GM12878 (cell line): ENCODE data around the gene LRP3. TPM values are rescaled to one million over a fixed set of nuclear protein-coding genes. Genes with fewer than 3 reads are reported as not detected.

Experiments used
- ATAC-seq: fragments of 200-7000 bp; cut with Tn5 transposase; 3 replicates; pipeline ENCODE4 v1.9.1; 2020; ENCODE audit warnings: mild to moderate bottlenecking, moderate library complexity
- BruUV-seq: library from RNA; stranded (reverse); fragments of 400-500 nt; replicated peaks from 2 replicates; lab custom pipeline; 2021; lab: Mats Ljungman, UMichigan
- CTCF ChIA-PET: fragments of 300-600 bp; sonication (Branson Sonifier 250); formaldehyde crosslinking; extraction: SDS; loops from one replicate; lab custom pipeline; 2021; ENCODE audit warnings: inconsistent platforms; lab: Yijun Ruan, JAX
- POLR2A ChIA-PET: fragments of 350-600 bp; formaldehyde crosslinking; extraction: SDS; loops from one replicate; lab custom pipeline; 2021; ENCODE audit warnings: inconsistent platforms; lab: Charles Lee
- RAD21 ChIA-PET: fragments of 300-600 bp; sonication (Branson Sonifier 250); formaldehyde crosslinking; loops from one replicate; lab custom pipeline; 2023; ENCODE audit warnings: antibody characterized with exemption; ENCODE audit not compliant: unreplicated experiment; lab: Charles Lee
- SMC1A ChIA-PET: fragments of 300-600 bp; sonication (Branson Sonifier 250); formaldehyde crosslinking; loops from one replicate; lab custom pipeline; 2023; ENCODE audit not compliant: unreplicated experiment, uncharacterized antibody; lab: Charles Lee
- DNase-seq: peaks from one replicate; pipeline ENCODE4 v3.0.0-alpha.2; 2011; ENCODE audit warnings: low read depth, low spot score
- FAIRE-seq: peaks from 3 replicates; lab custom pipeline; 2011; peaks lifted over from hg19 to GRCh38; lab: Jason Lieb, UNC
- H2AFZ ChIP-seq: 2 replicates; pipeline ENCODE4 v1.6.0; 2011; ENCODE audit warnings: low read depth, low read length, control low read depth; ENCODE audit not compliant: control insufficient read depth
- H3K27ac ChIP-seq: 2 replicates; pipeline ENCODE4 v1.5.1; 2011; ENCODE audit warnings: control low read depth; ENCODE audit not compliant: control insufficient read depth, insufficient read depth
- H3K27me3 ChIP-seq, 2 experiments: replicated peaks in 1 of 2; 2 replicates each; pipeline versions ENCODE4 v1.6.0 to v1.6.1; 2011; ENCODE audit warnings: low read length in 1 of 2; ENCODE audit not compliant: control insufficient read depth in 2 of 2, insufficient read depth in 2 of 2
- H3K36me3 ChIP-seq, 2 experiments: 2 replicates each; pipeline ENCODE4 v1.5.1; 2011; ENCODE audit warnings: low read length in 1 of 2; ENCODE audit not compliant: control insufficient read depth in 2 of 2, insufficient read depth in 2 of 2
- H3K4me1 ChIP-seq: 2 replicates; pipeline ENCODE4 v1.6.1; 2011; ENCODE audit warnings: mild to moderate bottlenecking, low read length, moderate library complexity, mixed read lengths; ENCODE audit not compliant: control insufficient read depth, insufficient read depth
- H3K4me2 ChIP-seq: 2 replicates; pipeline ENCODE4 v1.6.0; 2011; ENCODE audit warnings: control low read depth; ENCODE audit not compliant: control insufficient read depth, insufficient read depth
- H3K4me3 ChIP-seq: fragments of 200-600 bp; sonication (generic); 2 replicates; pipeline ENCODE4 v1.5.1; 2016
- H3K79me2 ChIP-seq: 2 replicates; pipeline ENCODE4 v1.6.0; 2011; ENCODE audit warnings: low read length; ENCODE audit not compliant: control insufficient read depth, insufficient read depth
- H3K9ac ChIP-seq: 2 replicates; pipeline ENCODE4 v1.8.0; 2011; ENCODE audit warnings: low read length, control low read depth, mixed read lengths; ENCODE audit not compliant: control insufficient read depth, insufficient read depth
- H3K9me3 ChIP-seq: replicated peaks from 3 replicates; pipeline ENCODE4 v1.5.1; 2011; ENCODE audit warnings: mild to moderate bottlenecking, low read length; ENCODE audit not compliant: control insufficient read depth, insufficient read depth
- H4K20me1 ChIP-seq: 2 replicates; pipeline ENCODE4 v1.6.0; 2011; ENCODE audit not compliant: control insufficient read depth, insufficient read depth
- BCL11A ChIP-seq: IDR thresholded peaks from 2 replicates; pipeline ENCODE4 v1.6.1; 2011; ENCODE audit warnings: low read depth, low read length
- BHLHE40 ChIP-seq, 2 experiments: fragments of 450-650 bp in 1 of 2; IDR thresholded peaks; 2 replicates each; pipeline ENCODE4 v1.6.1; 2011 to 2017; ENCODE audit warnings: low read depth in 2 of 2, borderline replicate concordance in 1 of 2, improper control_type of control experiment in 1 of 2, low read length in 1 of 2, mild to moderate bottlenecking in 1 of 2
- IRF4 ChIP-seq: IDR thresholded peaks from 2 replicates; pipeline ENCODE4 v1.6.1; 2011; ENCODE audit warnings: low read depth, low read length
- MYB ChIP-seq: fragments of 150-350 bp; IDR thresholded peaks from 2 replicates; pipeline ENCODE4 v1.6.1; 2014; ENCODE audit warnings: mild to moderate bottlenecking, low read depth, low read length, borderline replicate concordance
- NFYB ChIP-seq: IDR thresholded peaks from 2 replicates; pipeline ENCODE4 v1.6.1; 2011; ENCODE audit warnings: low read depth, mild to moderate bottlenecking, low read length, improper control_type of control experiment, moderate library complexity; ENCODE audit not compliant: insufficient read depth
- NR2C1 ChIP-seq: fragments of 450-650 bp; IDR thresholded peaks from 2 replicates; pipeline ENCODE4 v1.6.1; 2017; ENCODE audit warnings: antibody characterized with exemption, mild to moderate bottlenecking, moderate library complexity
- PAX5 ChIP-seq: IDR thresholded peaks from 2 replicates; pipeline ENCODE4 v1.6.1; 2011; ENCODE audit warnings: low read depth, low read length, borderline replicate concordance
- TARDBP ChIP-seq: IDR thresholded peaks from 2 replicates; pipeline ENCODE4 v1.6.1; 2016; ENCODE audit warnings: borderline replicate concordance
- ZNF217 ChIP-seq: fragments of 450-650 bp; IDR thresholded peaks from 2 replicates; pipeline ENCODE4 v1.6.1; 2017; ENCODE audit warnings: antibody characterized with exemption, mild to moderate bottlenecking
- WGBS: methylation state at CpG from one replicate; pipeline ENCODE4 v1.1.6; 2016; ENCODE audit warnings: low lambda C conversion rate; ENCODE audit not compliant: insufficient replicate concordance, insufficient coverage; ENCODE audit errors: missing lambda C conversion rate; 5-methylcytosine and 5-hydroxymethylcytosine counted together
- in situ Hi-C: fragments of 300-500 bp; cut with MboI; formaldehyde crosslinking; loops from 9 replicates; pipeline ENCODE4 v1.14.3; 2018; ENCODE audit warnings: mixed read lengths
- intact Hi-C: fragments of 100-400 bp; cut with micrococcal nuclease; formaldehyde crosslinking; loops from one replicate; pipeline ENCODE4 v1.14.2; 2022; ENCODE audit not compliant: unreplicated experiment
- polyA plus RNA-seq, 11 experiments: library from polyadenylated mRNA; depleted of rRNA in 4 of 11; unstranded in 6 of 11; stranded (reverse) in 5 of 11; fragments of >200 nt; fragmentation: Nextera tagmentation in 4 of 11; fragmentation: Illumina TruSeq in 1 of 11; extraction: Ambion mirVana in 4 of 11; extraction: Trizol in 1 of 11; gene quantifications; 1 replicate in 1 of 11; 2 replicates in 10 of 11; pipeline versions ENCODE4 v1.2.1 to v1.2.3, GENCODE V29; 2011 to 2016; ENCODE audit warnings: inconsistent platforms in 2 of 11, missing spikeins in 2 of 11, low read depth in 1 of 11
- total RNA-seq, 4 experiments: library from RNA; depleted of rRNA in 3 of 4; stranded (reverse); fragments of >200 nt in 3 of 4; fragmentation: Illumina TruSeq in 1 of 4; extraction: Trizol in 1 of 4; gene quantifications; 2 replicates each; pipeline versions ENCODE4 v1.2.1 to v1.2.3, GENCODE V29; 2013 to 2021
- TF ChIP-seq, protein P1 (sequence below): IDR thresholded peaks from 2 replicates; pipeline ENCODE4 v1.6.1; 2011; ENCODE audit warnings: borderline replicate concordance, low read depth, mild to moderate bottlenecking, moderate library complexity, low read length; ENCODE audit not compliant: insufficient read depth, poor library complexity, severe bottlenecking
- TF ChIP-seq, protein P2 (sequence below): IDR thresholded peaks from 2 replicates; pipeline ENCODE4 v1.6.1; 2011; ENCODE audit warnings: mild to moderate bottlenecking, low read depth, low read length, moderate library complexity; ENCODE audit not compliant: insufficient replicate concordance

LRP3 gene
- total and polyA plus RNA-seq, 10 of the 15 experiments (the other 5 are each of a cell fraction or from before 2014, with no cell fraction given), result 0.12 to 3.2 (median 0.64) TPM; not detected in 2

DNA sequence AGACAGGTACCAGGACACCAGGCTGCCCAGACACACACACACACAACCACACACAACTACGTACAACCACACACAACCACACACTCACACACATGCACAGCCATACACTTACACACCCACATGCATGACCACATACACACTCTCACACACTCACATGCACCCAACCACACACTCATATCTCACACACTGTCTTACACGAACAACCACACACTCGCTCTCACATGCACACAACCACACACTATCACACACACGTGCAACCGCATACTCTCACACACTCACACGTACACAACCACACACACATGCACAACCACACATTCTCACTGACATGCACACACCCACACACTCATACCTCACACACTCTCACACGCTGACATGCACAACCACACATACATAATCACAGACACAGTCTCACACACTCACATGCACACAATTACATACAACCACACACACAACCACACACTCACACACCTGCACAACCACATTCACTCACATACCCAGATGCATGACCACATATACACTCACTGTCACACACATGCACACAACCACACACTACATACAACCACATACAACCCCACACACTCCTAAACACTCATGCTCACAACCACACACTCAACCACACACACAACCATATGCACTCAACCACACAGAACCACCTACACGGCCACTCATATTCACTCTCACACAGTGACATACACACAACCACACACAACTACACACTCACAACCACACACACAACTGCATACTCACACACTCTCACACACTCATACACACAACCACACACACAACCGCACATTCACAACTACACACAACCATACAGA lies 39.1 kb downstream of the LRP3 start:
- 78% methylated on average over 9 of the region's 9 CpGs for WGBS
- FAIRE-seq (no peak), ATAC-seq (no peak), DNase-seq (no peak)
- intact Hi-C loops, result no loop called here
- Histone ChIP-seq H3K4me3 (no peak overlapping the region), H2AFZ (no peak overlapping the region), H3K4me2 (no peak overlapping the region), H4K20me1 (no peaks in the 10 kb centered on the region), H3K9me3 (no peaks in the 10 kb centered on the region; the same call in 2 of the 3 replicates), H3K9ac (no peak overlapping the region), H3K27ac (no peak overlapping the region), H3K36me3 (no peaks in the 10 kb centered on the region), H3K79me2 (no peaks in the 10 kb centered on the region), H3K4me1 (peaks cover 11% of the 10 kb centered on the region), H3K27me3 (no peaks in the 10 kb centered on the region)
- SMC1A ChIA-PET, result no interaction called here
- RAD21 ChIA-PET, result no interaction called here
- in situ Hi-C loops, result loop anchor here (5.0 to 25.0 kb wide), 2 partner anchors 51 to 529 kb away; no protein-coding TSS in a partner anchor
- CTCF ChIA-PET, result no interaction called here
- no TSS peak for BruUV-seq
- POLR2A ChIA-PET, result no interaction called here
- TF ChIP-seq, protein P1, sequence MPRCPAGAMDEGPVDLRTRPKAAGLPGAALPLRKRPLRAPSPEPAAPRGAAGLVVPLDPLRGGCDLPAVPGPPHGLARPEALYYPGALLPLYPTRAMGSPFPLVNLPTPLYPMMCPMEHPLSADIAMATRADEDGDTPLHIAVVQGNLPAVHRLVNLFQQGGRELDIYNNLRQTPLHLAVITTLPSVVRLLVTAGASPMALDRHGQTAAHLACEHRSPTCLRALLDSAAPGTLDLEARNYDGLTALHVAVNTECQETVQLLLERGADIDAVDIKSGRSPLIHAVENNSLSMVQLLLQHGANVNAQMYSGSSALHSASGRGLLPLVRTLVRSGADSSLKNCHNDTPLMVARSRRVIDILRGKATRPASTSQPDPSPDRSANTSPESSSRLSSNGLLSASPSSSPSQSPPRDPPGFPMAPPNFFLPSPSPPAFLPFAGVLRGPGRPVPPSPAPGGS, result peak; percentile 56
- TF ChIP-seq ZNF217 (no peak), PAX5 (no peak), IRF4 (no peak), NFYB (no peak), NR2C1 (no peak), BHLHE40 (IDR thresholded peaks at IDR 0.05; ENCODE audit: borderline replicate concordance in 1 of 2, low read depth in 2 of 2, low read length in 1 of 2) (no peak), TARDBP (no peak), MYB (no peak), BCL11A (no peak)
- TF ChIP-seq, protein P2, sequence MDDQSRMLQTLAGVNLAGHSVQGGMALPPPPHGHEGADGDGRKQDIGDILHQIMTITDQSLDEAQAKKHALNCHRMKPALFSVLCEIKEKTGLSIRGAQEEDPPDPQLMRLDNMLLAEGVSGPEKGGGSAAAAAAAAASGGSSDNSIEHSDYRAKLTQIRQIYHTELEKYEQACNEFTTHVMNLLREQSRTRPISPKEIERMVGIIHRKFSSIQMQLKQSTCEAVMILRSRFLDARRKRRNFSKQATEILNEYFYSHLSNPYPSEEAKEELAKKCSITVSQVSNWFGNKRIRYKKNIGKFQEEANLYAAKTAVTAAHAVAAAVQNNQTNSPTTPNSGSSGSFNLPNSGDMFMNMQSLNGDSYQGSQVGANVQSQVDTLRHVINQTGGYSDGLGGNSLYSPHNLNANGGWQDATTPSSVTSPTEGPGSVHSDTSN, result peak; percentile 45
